Measurements from ENCODE around the gene TMA7. TPM values are rescaled to one million over a fixed set of nuclear protein-coding genes. Genes with fewer than 3 reads are reported as not detected.

The TMA7 gene
- total and polyA plus RNA-seq, 2 of the 13 experiments (the other 11 are each of a cell fraction or from before 2014, with no cell fraction given): 100 to 486 TPM

GRCh38 chr3:48431224-48432029, 8.6 kb upstream of the TMA7 start (continued):
- peak; percentile 60 for TF ChIP-seq ZNF335 (CRISPR knock-in tag; IDR thresholded peaks at IDR 0.05)
- TF ChIP-seq ZBTB10 (CRISPR knock-in tag; IDR thresholded peaks at IDR 0.05; ENCODE audit: borderline replicate concordance): peak; percentile 98
- TF ChIP-seq FOSL2 (CRISPR knock-in tag; IDR thresholded peaks at IDR 0.05): peak; percentile 62
- TF ChIP-seq ELF1 (CRISPR knock-in tag; IDR thresholded peaks at IDR 0.05): peak; percentile 56; the same call in 1 of the 2 replicates
- no peak for TF ChIP-seq MAFK (conservative IDR thresholded peaks at IDR 0.05 in 1 of 2, IDR thresholded peaks at IDR 0.05 in 1 of 2; ENCODE audit: low read length in 2 of 2)
- TF ChIP-seq CREB1 (IDR thresholded peaks at IDR 0.05): no peak
- 0 out of 2 replicates have a peak, but pooled peaks have one; percentile 48 for TF ChIP-seq CREB1 (CRISPR knock-in tag; IDR thresholded peaks at IDR 0.05)
- TF ChIP-seq ZSCAN25 (CRISPR knock-in tag; IDR thresholded peaks at IDR 0.05): peak; percentile 93
- no peak for TF ChIP-seq KDM5A (IDR thresholded peaks at IDR 0.05; ENCODE audit: borderline replicate concordance, low read length)
- no peak for TF ChIP-seq ZNF878 (CRISPR knock-in tag; IDR thresholded peaks at IDR 0.05)
- TF ChIP-seq, protein P1, sequence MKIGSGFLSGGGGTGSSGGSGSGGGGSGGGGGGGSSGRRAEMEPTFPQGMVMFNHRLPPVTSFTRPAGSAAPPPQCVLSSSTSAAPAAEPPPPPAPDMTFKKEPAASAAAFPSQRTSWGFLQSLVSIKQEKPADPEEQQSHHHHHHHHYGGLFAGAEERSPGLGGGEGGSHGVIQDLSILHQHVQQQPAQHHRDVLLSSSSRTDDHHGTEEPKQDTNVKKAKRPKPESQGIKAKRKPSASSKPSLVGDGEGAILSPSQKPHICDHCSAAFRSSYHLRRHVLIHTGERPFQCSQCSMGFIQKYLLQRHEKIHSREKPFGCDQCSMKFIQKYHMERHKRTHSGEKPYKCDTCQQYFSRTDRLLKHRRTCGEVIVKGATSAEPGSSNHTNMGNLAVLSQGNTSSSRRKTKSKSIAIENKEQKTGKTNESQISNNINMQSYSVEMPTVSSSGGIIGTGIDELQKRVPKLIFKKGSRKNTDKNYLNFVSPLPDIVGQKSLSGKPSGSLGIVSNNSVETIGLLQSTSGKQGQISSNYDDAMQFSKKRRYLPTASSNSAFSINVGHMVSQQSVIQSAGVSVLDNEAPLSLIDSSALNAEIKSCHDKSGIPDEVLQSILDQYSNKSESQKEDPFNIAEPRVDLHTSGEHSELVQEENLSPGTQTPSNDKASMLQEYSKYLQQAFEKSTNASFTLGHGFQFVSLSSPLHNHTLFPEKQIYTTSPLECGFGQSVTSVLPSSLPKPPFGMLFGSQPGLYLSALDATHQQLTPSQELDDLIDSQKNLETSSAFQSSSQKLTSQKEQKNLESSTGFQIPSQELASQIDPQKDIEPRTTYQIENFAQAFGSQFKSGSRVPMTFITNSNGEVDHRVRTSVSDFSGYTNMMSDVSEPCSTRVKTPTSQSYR (CRISPR knock-in tag; IDR thresholded peaks at IDR 0.05; ENCODE audit: borderline replicate concordance): peak; percentile 81; the same call in 1 of the 2 replicates
- peak; percentile 43 for TF ChIP-seq GATAD1 (CRISPR knock-in tag; IDR thresholded peaks at IDR 0.05)
- TF ChIP-seq NR2F1 (CRISPR knock-in tag; IDR thresholded peaks at IDR 0.05): peak; percentile 89 to 96
- TF ChIP-seq CBFB (CRISPR knock-in tag; IDR thresholded peaks at IDR 0.05): peak; percentile 78
- no peak for TF ChIP-seq ZNF841 (CRISPR knock-in tag; IDR thresholded peaks at IDR 0.05; ENCODE audit: borderline replicate concordance)
- no peak for TF ChIP-seq ZNF468 (CRISPR knock-in tag; IDR thresholded peaks at IDR 0.05)
- peak; percentile 16 for TF ChIP-seq YY1 (IDR thresholded peaks at IDR 0.05; ENCODE audit: insufficient read depth, insufficient replicate concordance, low read depth, low read length)
- TF ChIP-seq ZNF446 (CRISPR knock-in tag; IDR thresholded peaks at IDR 0.05): no peak
- TF ChIP-seq BHLHE40 (IDR thresholded peaks at IDR 0.05; ENCODE audit: low read length): peak; percentile 19; the same call in 1 of the 2 replicates
- TF ChIP-seq, protein P2, sequence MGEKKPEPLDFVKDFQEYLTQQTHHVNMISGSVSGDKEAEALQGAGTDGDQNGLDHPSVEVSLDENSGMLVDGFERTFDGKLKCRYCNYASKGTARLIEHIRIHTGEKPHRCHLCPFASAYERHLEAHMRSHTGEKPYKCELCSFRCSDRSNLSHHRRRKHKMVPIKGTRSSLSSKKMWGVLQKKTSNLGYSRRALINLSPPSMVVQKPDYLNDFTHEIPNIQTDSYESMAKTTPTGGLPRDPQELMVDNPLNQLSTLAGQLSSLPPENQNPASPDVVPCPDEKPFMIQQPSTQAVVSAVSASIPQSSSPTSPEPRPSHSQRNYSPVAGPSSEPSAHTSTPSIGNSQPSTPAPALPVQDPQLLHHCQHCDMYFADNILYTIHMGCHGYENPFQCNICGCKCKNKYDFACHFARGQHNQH (CRISPR knock-in tag; IDR thresholded peaks at IDR 0.05): peak; percentile 75
- TF ChIP-seq KLF15 (CRISPR knock-in tag; IDR thresholded peaks at IDR 0.05; ENCODE audit: borderline replicate concordance): no peak
